VCaP (cell line): ENCODE results near the gene CRNKL1.

Experiments used
- H3K27ac ChIP-seq: fragments of 450-650 bp; 2 replicates; pipeline ENCODE4 v1.5.1; 2017
- CTCF ChIP-seq: fragments of 450-650 bp; conservative IDR thresholded peaks from 2 replicates; pipeline ENCODE4 v1.5.1; 2017; ENCODE audit warnings: mild to moderate bottlenecking, moderate library complexity

Gene CRNKL1

DNA sequence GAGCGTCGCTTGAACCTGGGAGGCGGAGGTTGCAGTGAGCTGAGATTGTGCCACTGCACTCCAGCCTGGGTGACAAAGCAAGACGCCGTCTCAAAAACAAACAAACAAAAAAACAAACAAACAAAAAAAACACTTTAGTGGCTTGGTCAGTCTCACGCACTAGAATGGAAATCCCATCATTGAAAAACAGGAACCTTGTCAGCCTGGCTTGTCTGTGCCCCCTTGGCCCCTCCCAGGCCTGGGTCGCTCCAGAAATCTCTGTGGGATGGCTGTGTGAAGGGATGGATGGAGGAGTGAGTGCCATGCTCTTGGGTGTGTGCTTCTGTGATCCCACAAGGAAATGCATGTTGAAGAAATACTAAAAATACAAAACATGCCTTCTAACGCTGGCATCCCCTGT lies 56.0 kb downstream of the CRNKL1 start:
- TF ChIP-seq CTCF = no peak
- peak overlapping the region; percentile 97 for H3K27ac ChIP-seq

GRCh38 chr20:19995220-19995863 lies 56.9 kb downstream of the CRNKL1 start:
- TF ChIP-seq CTCF = peak; percentile 90
- peak overlapping the region; percentile 24; the same call in 1 of the 2 replicates for H3K27ac ChIP-seq

- H3K27ac ChIP-seq = peak overlapping the region; percentile 24
- no peak for TF ChIP-seq CTCF
These were observed 58.2 kb downstream of the CRNKL1 start for GRCh38 chr20:19993958-19994669.

DNA sequence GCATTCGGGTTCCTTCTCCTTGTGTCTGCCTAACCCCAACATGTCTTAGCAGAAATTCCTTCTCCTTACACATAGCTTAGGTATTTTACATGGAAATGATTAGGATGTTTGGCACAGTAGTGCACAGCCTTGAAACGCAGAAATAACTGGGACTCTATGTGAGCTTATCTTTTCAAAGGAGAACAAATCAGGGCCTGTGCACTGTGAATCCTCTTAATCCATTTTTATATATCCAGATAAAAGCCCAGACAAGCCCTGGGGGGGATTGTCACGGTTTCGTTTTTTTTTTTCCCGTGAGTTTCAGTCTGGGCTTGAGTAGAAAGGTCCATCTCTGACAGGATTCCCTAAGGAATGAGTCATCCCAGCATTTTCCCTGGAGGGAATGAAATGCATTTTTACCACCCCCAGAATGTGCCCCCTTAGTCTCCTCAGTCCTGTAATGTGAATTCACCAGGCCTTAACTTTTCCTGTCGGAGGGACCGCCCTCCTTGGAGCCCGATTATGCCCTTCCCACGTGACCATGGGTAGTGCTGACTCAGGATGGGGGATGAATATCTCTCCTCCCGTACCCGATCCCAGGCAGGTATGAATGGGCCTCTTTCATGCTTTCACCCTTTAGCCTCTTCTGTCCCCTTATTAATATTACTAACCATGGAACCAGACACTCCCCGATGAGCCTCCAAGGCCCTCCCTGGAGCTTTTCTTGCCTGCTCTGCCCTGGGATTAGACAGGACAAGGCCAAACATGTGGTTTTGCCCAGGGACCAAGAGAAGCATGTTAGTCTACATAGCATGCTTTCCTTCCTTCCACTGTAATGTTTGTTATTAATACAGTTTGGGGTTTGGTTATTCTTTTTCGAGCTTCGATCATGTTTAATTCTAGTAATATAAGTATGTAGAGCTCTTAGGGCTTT lies 59.0 kb downstream of the CRNKL1 start:
- H3K27ac ChIP-seq = peak overlapping the region; percentile 24
- no peak for TF ChIP-seq CTCF

DNA sequence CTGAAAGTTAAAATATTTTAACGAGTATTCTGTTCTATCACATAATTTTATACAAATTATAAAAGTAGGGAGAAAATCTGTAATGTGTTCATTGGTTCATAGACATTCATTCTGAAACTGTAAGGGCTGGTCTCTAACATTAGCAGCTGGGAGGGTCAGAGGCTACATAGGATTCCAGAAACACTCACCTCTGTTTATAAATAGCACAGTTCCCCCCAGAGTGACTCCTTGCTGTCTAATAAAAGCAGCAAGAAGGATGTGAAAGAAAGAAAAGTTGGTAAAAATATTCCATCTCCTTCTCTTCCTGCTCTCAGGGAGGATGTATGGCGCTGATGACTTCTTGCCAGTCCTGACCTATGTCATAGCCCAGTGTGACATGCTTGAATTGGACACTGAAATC lies 60.4 kb downstream of the CRNKL1 start:
- H3K27ac ChIP-seq = no peak overlapping the region
- TF ChIP-seq CTCF = no peak

DNA sequence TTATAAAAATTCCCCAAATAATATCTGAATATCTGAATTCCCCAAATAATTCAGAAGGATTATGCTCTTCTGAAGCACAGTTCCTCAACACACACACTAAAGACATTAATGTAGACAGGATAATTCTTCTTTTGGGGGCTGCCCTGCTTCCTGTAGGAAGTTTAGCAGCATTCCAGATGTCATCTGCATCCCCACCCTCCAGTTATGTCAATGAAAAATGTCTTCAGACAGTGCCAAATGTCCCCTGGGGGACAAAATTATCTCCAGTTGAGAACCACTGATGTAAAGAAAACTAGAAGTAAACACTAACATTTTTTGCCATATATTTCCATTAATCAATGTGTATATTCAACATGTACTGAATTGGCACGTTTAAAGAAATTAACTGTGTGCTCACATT lies 61.0 kb downstream of the CRNKL1 start:
- no peak overlapping the region for H3K27ac ChIP-seq
- no peak for TF ChIP-seq CTCF

DNA sequence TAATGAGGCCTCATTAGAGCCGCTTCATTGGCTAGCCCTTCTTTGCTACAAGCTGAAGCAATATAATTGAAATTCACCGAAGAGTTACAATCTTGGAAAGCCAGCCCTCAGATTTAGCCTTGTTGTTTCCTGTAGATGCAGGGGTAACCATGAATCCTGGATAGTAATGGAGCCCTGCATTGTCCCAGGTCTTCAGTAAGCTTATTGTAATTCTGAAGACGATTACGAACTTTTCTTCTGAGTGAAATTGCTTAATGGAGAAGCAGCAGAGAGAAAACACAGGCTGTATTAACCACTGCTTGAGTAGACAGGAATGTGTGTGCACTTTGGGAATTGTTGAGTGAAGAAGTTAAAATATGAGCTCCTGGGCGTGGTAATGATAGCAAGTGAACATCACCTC lies 61.4 kb downstream of the CRNKL1 start:
- H3K27ac ChIP-seq = no peak overlapping the region
- no peak for TF ChIP-seq CTCF
